Right atrium auricular region (tissue), 2 donors: Measurements from ENCODE around the gene TOR2A. TPM values are rescaled to one million over a fixed set of nuclear protein-coding genes. Genes with fewer than 3 reads are reported as not detected.

ENCODE experiments used
- DNase-seq: peaks from one replicate; pipeline ENCODE4 v3.0.0-alpha.2; 2019; ENCODE audit warnings: low spot score
- H3K27ac ChIP-seq, 2 donors: fragments of 200-600 bp; sonication (generic); 1 replicate in 1 of 2; 2 replicates in 1 of 2; pipeline ENCODE4 v1.5.1; 2016 to 2019
- H3K27me3 ChIP-seq, 2 donors: fragments of 200-600 bp; sonication (generic); one replicate each; pipeline versions ENCODE4 v1.5.1 to v1.6.0; 2017 to 2019
- H3K36me3 ChIP-seq: fragments of 200-600 bp; sonication (generic); one replicate; pipeline ENCODE4 v1.5.1; 2016
- H3K4me1 ChIP-seq, 2 donors: fragments of 200-600 bp; sonication (generic); one replicate each; pipeline versions ENCODE4 v1.5.1 to v1.6.0; 2017 to 2019
- H3K4me3 ChIP-seq, 2 donors: fragments of 200-600 bp; sonication (generic); 1 replicate in 1 of 2; 2 replicates in 1 of 2; pipeline ENCODE4 v1.5.1; 2017 to 2019; ENCODE audit warnings: mild to moderate bottlenecking in 1 of 2, moderate library complexity in 1 of 2
- H3K9me3 ChIP-seq, 2 donors: fragments of 200-600 bp; sonication (generic); one replicate each; pipeline ENCODE4 v1.5.1; 2019
- total RNA-seq, 2 donors: library from RNA; depleted of rRNA; stranded (reverse); fragments of >200 nt; gene quantifications; one replicate each; pipeline ENCODE4 v1.1.0, GENCODE V29; 2016
- TF ChIP-seq, protein P1 (sequence below), 2 donors: fragments of 200-600 bp; sonication (generic); IDR thresholded peaks; one replicate each; pipeline ENCODE4 v1.5.1; 2019; ENCODE audit warnings: antibody characterized with exemption in 2 of 2

The TOR2A gene
- total RNA-seq, 2 donors from 2014 or later: 3.9 to 7.0 TPM

DNA sequence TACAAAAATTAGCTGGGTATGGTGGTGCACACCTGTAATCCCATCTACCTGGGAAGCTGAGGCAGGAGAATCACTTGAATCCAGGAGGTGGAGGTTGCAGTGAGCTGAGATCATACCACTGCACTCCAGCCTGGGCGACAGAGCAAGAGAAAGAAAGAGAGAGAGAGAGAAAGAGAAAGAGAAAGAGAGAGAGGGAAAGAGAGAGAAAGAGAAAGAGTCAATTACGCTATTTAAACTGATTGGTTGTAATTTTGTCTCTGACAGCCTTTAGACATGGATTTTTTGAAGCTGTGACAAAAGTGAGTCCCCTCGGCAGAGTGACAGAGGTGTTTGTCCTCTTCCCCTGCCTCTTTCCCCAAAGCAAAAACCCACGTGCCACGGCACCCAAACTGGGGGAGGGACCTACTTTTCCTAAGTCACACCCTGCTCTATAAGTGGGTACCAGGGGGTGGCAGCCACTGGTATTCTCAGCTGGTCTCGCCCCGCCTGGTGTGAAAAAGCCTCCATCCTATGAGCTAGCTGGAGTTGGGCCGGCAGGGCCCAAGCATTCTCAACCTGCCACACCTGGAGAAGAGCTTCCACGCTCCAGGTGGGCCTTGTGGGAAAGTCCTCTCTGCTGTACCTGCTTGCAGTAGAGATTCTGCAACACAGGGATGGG lies 31.7 kb downstream of the TOR2A start:
- no peak overlapping the region for H3K4me3 ChIP-seq
- TF ChIP-seq, protein P1, sequence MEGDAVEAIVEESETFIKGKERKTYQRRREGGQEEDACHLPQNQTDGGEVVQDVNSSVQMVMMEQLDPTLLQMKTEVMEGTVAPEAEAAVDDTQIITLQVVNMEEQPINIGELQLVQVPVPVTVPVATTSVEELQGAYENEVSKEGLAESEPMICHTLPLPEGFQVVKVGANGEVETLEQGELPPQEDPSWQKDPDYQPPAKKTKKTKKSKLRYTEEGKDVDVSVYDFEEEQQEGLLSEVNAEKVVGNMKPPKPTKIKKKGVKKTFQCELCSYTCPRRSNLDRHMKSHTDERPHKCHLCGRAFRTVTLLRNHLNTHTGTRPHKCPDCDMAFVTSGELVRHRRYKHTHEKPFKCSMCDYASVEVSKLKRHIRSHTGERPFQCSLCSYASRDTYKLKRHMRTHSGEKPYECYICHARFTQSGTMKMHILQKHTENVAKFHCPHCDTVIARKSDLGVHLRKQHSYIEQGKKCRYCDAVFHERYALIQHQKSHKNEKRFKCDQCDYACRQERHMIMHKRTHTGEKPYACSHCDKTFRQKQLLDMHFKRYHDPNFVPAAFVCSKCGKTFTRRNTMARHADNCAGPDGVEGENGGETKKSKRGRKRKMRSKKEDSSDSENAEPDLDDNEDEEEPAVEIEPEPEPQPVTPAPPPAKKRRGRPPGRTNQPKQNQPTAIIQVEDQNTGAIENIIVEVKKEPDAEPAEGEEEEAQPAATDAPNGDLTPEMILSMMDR (IDR thresholded peaks at IDR 0.05): no peak
- no peaks in the 10 kb centered on the region for H3K27me3 ChIP-seq
- no peak for DNase-seq
- no peaks in the 10 kb centered on the region for H3K9me3 ChIP-seq
- peaks cover 0 to 8% of the 10 kb centered on the region in 2 donors for H3K4me1 ChIP-seq
- no peaks in the 10 kb centered on the region for H3K36me3 ChIP-seq
- no peak overlapping the region for H3K27ac ChIP-seq

DNA sequence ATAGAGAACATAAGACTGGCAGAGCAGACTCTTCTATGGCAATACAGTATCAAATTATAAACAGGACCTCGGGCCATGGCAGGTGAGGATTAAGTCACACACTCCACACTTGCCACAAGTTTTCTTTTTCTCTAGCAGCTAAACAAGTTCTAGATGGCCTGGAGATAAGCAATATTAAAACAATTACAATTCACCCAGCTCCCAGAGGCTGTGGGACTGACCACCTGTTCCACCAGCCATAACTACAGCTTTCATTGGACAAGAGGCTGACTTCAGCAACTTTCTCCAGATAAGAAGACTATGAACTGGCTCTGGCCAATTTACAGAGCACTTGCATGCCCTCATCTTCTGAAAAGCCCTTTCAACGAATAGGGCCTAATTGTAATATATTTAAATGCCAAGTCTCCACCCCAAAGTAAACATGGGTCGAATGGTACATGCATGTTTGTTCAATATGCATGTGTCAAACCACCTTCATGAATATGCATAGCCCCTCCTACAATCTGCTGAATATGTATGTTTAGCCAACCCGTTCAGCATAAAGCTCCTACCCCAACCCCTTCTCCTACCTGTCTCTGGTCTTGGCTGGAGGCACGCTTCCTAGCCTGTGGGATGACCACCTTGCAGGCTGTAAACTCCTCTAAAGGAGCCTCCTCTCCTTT lies 34.4 kb downstream of the TOR2A start:
- Histone ChIP-seq H3K27me3 (no peaks in the 10 kb centered on the region), H3K4me3 (no peak overlapping the region), H3K9me3 (no peaks in the 10 kb centered on the region), H3K36me3 (no peaks in the 10 kb centered on the region), H3K27ac (no peak overlapping the region), H3K4me1 (peaks cover 0 to 8% of the 10 kb centered on the region in 2 donors)
- no peak for DNase-seq
- TF ChIP-seq, protein P1 (IDR thresholded peaks at IDR 0.05): no peak

DNA sequence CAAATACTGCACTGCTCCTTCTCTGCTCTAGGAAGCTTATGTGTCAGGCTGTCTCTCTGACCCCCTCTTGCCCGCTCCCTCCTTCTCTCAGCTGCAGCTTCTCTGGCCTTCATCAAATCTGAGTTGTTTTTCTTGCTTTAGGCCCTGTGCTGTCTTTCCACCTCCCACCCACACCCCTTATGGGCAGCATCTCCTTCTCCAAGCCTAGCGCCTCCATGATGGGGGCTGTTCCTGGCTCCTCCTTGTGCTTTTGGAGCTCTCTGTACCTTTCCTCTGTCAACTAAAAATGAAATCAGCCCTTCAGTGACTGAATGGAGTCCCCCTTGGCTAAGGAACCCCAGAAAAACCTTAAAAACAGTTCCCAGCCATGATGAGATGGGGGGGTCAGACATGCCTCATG lies 35.0 kb downstream of the TOR2A start:
- TF ChIP-seq, protein P1 (IDR thresholded peaks at IDR 0.05): no peak
- H3K36me3 ChIP-seq: no peaks in the 10 kb centered on the region
- H3K9me3 ChIP-seq: no peaks in the 10 kb centered on the region
- no peak overlapping the region for H3K4me3 ChIP-seq
- DNase-seq: no peak
- H3K27me3 ChIP-seq: no peaks in the 10 kb centered on the region
- no peak overlapping the region for H3K27ac ChIP-seq
- peaks cover 0 to 8% of the 10 kb centered on the region in 2 donors for H3K4me1 ChIP-seq

DNA sequence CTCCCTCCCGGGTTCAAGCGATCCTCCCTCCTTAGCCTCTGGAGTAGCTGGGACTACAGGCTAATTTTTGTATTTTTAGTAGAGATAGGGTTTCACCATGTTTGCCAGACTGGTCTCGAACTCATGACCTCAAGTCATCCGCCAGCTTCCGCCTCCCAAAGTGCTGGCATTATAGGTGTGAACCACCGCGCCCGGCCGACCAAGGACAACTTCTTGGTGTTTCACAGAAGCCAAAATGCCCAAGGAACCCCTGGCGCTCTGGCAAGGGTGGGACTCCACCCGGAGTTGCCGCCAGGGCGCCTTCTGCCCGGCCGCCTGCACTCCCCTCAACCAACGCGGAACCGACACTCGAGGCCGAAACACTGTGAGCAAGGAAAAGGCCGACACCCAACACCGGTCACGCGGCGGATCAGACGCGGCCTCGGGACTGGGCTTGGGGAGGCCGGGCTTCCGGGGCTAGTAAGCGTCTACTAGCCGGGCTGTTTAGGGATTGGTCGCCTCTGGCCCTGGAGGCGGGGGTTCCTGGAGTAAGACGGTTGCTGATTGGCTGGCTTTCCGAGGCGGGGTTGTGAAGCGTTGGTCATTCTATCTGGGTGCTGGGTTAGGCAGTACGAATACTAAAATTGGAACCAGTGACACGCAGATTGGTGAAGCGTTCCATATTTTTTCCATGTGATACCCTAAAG lies 36.0 kb downstream of the TOR2A start:
- Histone ChIP-seq H3K27ac (peak overlapping the region; percentile 84 to 89), H3K4me3 (peak overlapping the region in 1 of 2 donors; percentile 38), H3K9me3 (no peaks in the 10 kb centered on the region), H3K36me3 (no peaks in the 10 kb centered on the region), H3K27me3 (no peaks in the 10 kb centered on the region), H3K4me1 (peaks cover 0 to 8% of the 10 kb centered on the region in 2 donors)
- TF ChIP-seq, protein P1 (IDR thresholded peaks at IDR 0.05): peak in 1 of 2 donors; percentile 37
- DNase-seq: peak; percentile 99

DNA sequence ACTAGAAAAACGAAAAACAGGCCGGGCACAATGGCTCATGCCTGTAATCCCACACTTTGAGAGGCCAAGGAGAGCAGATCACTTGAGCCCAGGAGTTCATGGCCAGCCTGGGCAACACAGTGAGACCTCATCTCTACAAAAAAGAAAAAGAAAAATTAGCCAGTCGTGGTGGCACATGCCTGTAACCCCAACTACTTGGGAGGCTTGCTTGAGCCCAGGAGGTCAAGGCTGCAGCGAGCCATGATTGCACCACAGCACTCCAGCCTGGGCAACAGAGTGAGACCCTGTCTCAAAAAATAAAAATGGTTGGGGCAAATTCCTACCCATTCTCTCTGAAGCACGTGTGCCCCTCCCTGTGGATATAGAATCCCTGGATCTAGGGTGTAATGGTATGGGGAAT lies 36.7 kb downstream of the TOR2A start:
- no peaks in the 10 kb centered on the region for H3K36me3 ChIP-seq
- TF ChIP-seq, protein P1 (IDR thresholded peaks at IDR 0.05): no peak
- peaks cover 0 to 8% of the 10 kb centered on the region in 2 donors for H3K4me1 ChIP-seq
- no peaks in the 10 kb centered on the region for H3K27me3 ChIP-seq
- DNase-seq: no peak
- no peak overlapping the region for H3K4me3 ChIP-seq
- H3K27ac ChIP-seq: peak overlapping the region; percentile 84 to 89
- H3K9me3 ChIP-seq: no peaks in the 10 kb centered on the region
